Stimulated activated CD8-positive, alpha-beta memory T cell treated with anti-CD3 and anti-CD28 coated beads, Interleukin-2, amount 100 ng/mL, for 48 hours (primary cell): ENCODE data around the gene MAST3.

Experiments used
- DNase-seq, 2 donors: peaks; one replicate each; pipeline ENCODE4 v3.0.0-alpha.2; 2020; ENCODE audit warnings: low read depth in 2 of 2

The MAST3 gene

GRCh38 chr19:18185538-18185937, 88.0 kb downstream of the MAST3 start:
- no peak for DNase-seq

- DNase-seq = no peak
These were observed 92.7 kb downstream of the MAST3 start for GRCh38 chr19:18190278-18190677.

GRCh38 chr19:18191640-18192062, 94.1 kb downstream of the MAST3 start:
- no peak for DNase-seq

- peak; percentile 95 to 97 for DNase-seq
These were observed 95.3 kb downstream of the MAST3 start, which contains the start of gene MPV17L2 for GRCh38 chr19:18192673-18193387. Gene MPV17L2 (plus strand): TSS chr19:18193218. CDS start chr19:18193282, 64 bp downstream.

GRCh38 chr19:18193388-18194180, 96.0 kb downstream of the MAST3 start:
- no peak for DNase-seq

GRCh38 chr19:18194181-18194530, 96.6 kb downstream of the MAST3 start:
- no peak for DNase-seq

- no peak for DNase-seq
These were observed 97.1 kb downstream of the MAST3 start for GRCh38 chr19:18194554-18195238.

GRCh38 chr19:18196511-18196845, 98.9 kb downstream of the MAST3 start:
- no peak for DNase-seq

GRCh38 chr19:18197306-18197705, 99.7 kb downstream of the MAST3 start:
- DNase-seq = no peak

- DNase-seq = no peak
These were observed 100.4 kb downstream of the MAST3 start for GRCh38 chr19:18197941-18198340.

- DNase-seq = no peak
These were observed 100.8 kb downstream of the MAST3 start for GRCh38 chr19:18198374-18198773.
